B cell (primary cell): Measurements from ENCODE around the gene TUNAR. TPM values are rescaled to one million over a fixed set of nuclear protein-coding genes. Genes with fewer than 3 reads are reported as not detected.

ENCODE experiments used
- ATAC-seq: fragments of 200-7000 bp; cut with Tn5 transposase; one replicate; pipeline ENCODE4 v1.10.0; 2021; ENCODE audit warnings: low read depth, mild to moderate bottlenecking, moderate number of reproducible peaks, moderate library complexity
- CTCF ChIA-PET: fragments of 350-600 bp; sonication (Branson Sonifier 250); formaldehyde crosslinking; loops from one replicate; lab custom pipeline; 2021; ENCODE audit warnings: antibody characterized with exemption, inconsistent platforms; lab: Charles Lee
- POLR2A ChIA-PET: fragments of 350-600 bp; sonication (Branson Sonifier 250); formaldehyde crosslinking; loops from one replicate; lab custom pipeline; 2021; ENCODE audit warnings: antibody characterized with exemption; lab: Charles Lee
- DNase-seq: peaks from one replicate; pipeline ENCODE4 v3.0.0; 2013
- H2AFZ ChIP-seq: 2 replicates; pipeline ENCODE4 v1.6.1; 2012; ENCODE audit warnings: mild to moderate bottlenecking, low read depth, low read length; ENCODE audit not compliant: insufficient read depth, poor library complexity, severe bottlenecking
- H3K27ac ChIP-seq, 2 donors: 1 replicate in 1 of 2; 2 replicates in 1 of 2; pipeline ENCODE4 v1.5.1; 2012 to 2013; ENCODE audit warnings: low read length in 2 of 2, mild to moderate bottlenecking in 2 of 2, moderate library complexity in 1 of 2
- H3K27me3 ChIP-seq, 4 experiments: fragments of 200-600 bp in 1 of 4; sonication (generic) in 1 of 4; replicated peaks in 1 of 4; 1 replicate in 2 of 4; 2 replicates in 2 of 4; pipeline versions ENCODE4 v1.6.1 to v1.7.0; 2013 to 2016; ENCODE audit warnings: low read length in 3 of 4, mild to moderate bottlenecking in 2 of 4, mixed read lengths in 1 of 4, moderate library complexity in 1 of 4; ENCODE audit not compliant: insufficient read depth in 4 of 4, control insufficient read depth in 3 of 4; ENCODE audit errors: control extremely low read depth in 1 of 4
- H3K36me3 ChIP-seq, 2 experiments: replicated peaks in 1 of 2; 1 replicate in 1 of 2; 2 replicates in 1 of 2; pipeline versions ENCODE4 v1.6.1 to v1.7.1; 2013; ENCODE audit warnings: low read length in 1 of 2; ENCODE audit not compliant: insufficient read depth in 2 of 2, control insufficient read depth in 1 of 2; ENCODE audit errors: control extremely low read depth in 1 of 2, extremely low read depth in 1 of 2
- H3K4me1 ChIP-seq, 2 donors: fragments of 200-600 bp in 1 of 2; sonication (generic) in 1 of 2; 1 replicate in 1 of 2; 2 replicates in 1 of 2; pipeline versions ENCODE4 v1.5.1 to v1.6.1; 2013 to 2017; ENCODE audit warnings: low read length in 2 of 2; ENCODE audit not compliant: control insufficient read depth in 2 of 2, insufficient read depth in 2 of 2
- H3K4me2 ChIP-seq: replicated peaks from 2 replicates; pipeline ENCODE3; 2012; ENCODE audit warnings: mild to moderate bottlenecking, low read depth, low read length; ENCODE audit not compliant: poor library complexity, severe bottlenecking
- H3K4me3 ChIP-seq, 5 experiments: fragments of 200-600 bp in 1 of 5; sonication (generic) in 1 of 5; 1 replicate in 3 of 5; 2 replicates in 2 of 5; pipeline versions ENCODE4 v1.5.1 to v1.7.0; 2011 to 2016; ENCODE audit warnings: low read length in 4 of 5, mild to moderate bottlenecking in 4 of 5, low read depth in 2 of 5, control low read depth in 1 of 5, moderate library complexity in 1 of 5; ENCODE audit not compliant: insufficient read depth in 1 of 5; ENCODE audit errors: control extremely low read depth in 1 of 5, extremely low read depth in 1 of 5
- H3K79me2 ChIP-seq: fragments of 200-600 bp; sonication (generic); one replicate; pipeline ENCODE4 v1.6.0; 2016; ENCODE audit warnings: low read length; ENCODE audit not compliant: control insufficient read depth, insufficient read depth
- H3K9ac ChIP-seq: fragments of 200-600 bp; sonication (generic); 2 replicates; pipeline ENCODE4 v1.6.1; 2017; ENCODE audit warnings: mild to moderate bottlenecking, low read length, moderate library complexity
- H3K9me3 ChIP-seq, 3 donors: one replicate each; pipeline versions ENCODE4 v1.6.1 to v1.7.1; 2013; ENCODE audit warnings: low read length in 2 of 3; ENCODE audit not compliant: control insufficient read depth in 2 of 3, insufficient read depth in 1 of 3; ENCODE audit errors: control extremely low read depth in 1 of 3
- H4K20me1 ChIP-seq: 2 replicates; pipeline ENCODE4 v1.6.0; 2012; ENCODE audit warnings: mild to moderate bottlenecking, low read length; ENCODE audit not compliant: insufficient read depth, control insufficient read depth, poor library complexity, severe bottlenecking
- H3K27ac Mint-ChIP-seq: one replicate; pipeline ENCODE4 v1.8.0; 2021; ENCODE audit warnings: mixed read lengths
- H3K27me3 Mint-ChIP-seq: one replicate; pipeline ENCODE4 v1.8.0; 2021; ENCODE audit warnings: mixed read lengths
- H3K4me1 Mint-ChIP-seq: one replicate; pipeline ENCODE4 v1.8.0; 2021; ENCODE audit warnings: mixed read lengths
- H3K4me3 Mint-ChIP-seq: one replicate; pipeline ENCODE4 v1.8.0; 2021; ENCODE audit warnings: mixed read lengths
- H3K9me3 Mint-ChIP-seq: one replicate; pipeline ENCODE4 v1.8.0; 2022; ENCODE audit warnings: mixed read lengths; ENCODE audit not compliant: insufficient read depth
- EZH2 ChIP-seq: IDR thresholded peaks from 2 replicates; pipeline ENCODE4 v1.6.1; 2012; ENCODE audit warnings: borderline replicate concordance, low read depth, mild to moderate bottlenecking, moderate library complexity, low read length; ENCODE audit not compliant: insufficient read depth, poor library complexity, severe bottlenecking
- WGBS: methylation state at CpG from one replicate; pipeline ENCODE4 v1.1.5; 2013; ENCODE audit warnings: missing lambda C conversion rate; ENCODE audit not compliant: insufficient coverage; 5-methylcytosine and 5-hydroxymethylcytosine counted together
- intact Hi-C: fragments of 100-400 bp; cut with micrococcal nuclease; formaldehyde crosslinking; loops from one replicate; pipeline ENCODE4 v1.10.0; 2022
- polyA plus RNA-seq: library from polyadenylated mRNA; depleted of rRNA; stranded (reverse); fragments of >200 nt; gene quantifications from 2 replicates; pipeline ENCODE4 v1.2.3, GENCODE V29; 2012
- total RNA-seq, 2 donors: library from RNA; stranded (reverse); fragments of 120-200 nt in 1 of 2; gene quantifications; 1 replicate in 1 of 2; 2 replicates in 1 of 2; pipeline versions ENCODE4 v1.2.3 to v1.2.4, GENCODE V29; 2013 to 2022
- TF ChIP-seq, protein P1 (sequence below): fragments of 200-600 bp; IDR thresholded peaks from one replicate; pipeline ENCODE4 v1.8.0; 2022; ENCODE audit warnings: antibody characterized with exemption, mild to moderate bottlenecking

The TUNAR gene
- total and polyA plus RNA-seq, 2 donors (not counting 1 experiment from before 2014, with no cell fraction given): 0.48 to 0.81 TPM

DNA sequence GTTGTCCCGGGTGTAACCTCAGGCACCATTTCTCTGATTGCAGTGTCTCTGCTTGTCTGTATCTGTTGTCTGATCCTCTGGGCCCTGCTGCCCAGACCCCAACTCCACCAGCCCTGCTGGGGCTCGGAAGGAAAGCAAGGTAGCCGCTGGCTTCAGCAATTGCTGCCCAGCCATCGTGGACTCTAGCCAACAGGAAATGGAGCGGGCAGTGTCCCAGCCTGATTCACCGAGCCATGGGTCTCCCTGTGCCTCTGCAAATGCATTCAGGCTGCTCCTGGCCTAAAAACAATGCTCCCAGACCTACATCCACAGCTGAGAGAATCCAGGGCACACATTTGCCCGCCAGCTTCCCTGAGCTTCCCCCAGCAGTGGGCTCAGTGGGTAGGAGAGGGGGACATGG is 9.2 kb downstream of the TUNAR start:
- CTCF ChIA-PET: no interaction called here
- no peak overlapping the region for H3K27ac Mint-ChIP-seq

DNA sequence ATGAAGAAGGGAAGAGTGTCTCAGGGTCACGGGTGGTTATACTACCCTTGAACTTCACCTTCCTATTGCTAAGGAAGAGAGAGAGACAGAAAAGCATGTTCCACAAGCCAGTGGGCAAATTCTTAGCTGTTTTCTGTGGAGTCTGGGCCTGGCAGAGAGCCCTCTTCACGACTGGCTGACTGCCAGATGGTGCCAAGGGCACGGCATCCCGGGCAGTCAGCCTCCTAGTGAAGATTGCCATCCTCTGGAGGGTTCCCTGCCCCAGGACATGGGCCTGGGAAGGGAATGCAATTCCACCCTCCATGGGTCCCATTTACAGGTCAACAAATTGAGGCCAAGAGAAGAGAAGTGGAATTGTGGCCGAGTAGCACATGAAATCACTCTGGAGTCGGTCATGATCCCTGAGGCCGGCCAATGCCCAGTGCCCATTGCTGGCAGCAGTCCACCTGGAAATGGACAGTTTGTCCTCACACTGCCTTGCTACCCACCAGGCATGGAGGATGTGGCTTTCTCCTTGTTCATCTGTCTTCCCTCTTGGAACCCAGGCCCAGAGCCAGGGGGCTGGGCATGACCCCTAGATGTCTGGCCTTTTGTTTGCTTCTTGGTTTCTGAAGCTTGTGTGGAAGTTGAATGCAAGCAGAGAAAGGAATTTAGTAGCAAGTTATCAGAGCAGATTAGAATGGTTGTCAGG is 9.9 kb downstream of the TUNAR start:
- H3K9me3 Mint-ChIP-seq: no peaks in the 10 kb centered on the region
- H3K4me3 Mint-ChIP-seq: no peak overlapping the region
- 79% methylated on average over 6 of the region's 7 CpGs for WGBS
- Histone ChIP-seq H3K9me3 (no peaks in the 10 kb centered on the region), H3K4me2 (no peak overlapping the region), H3K4me1 (peaks cover 0 to 15% of the 10 kb centered on the region in 2 donors), H2AFZ (no peak overlapping the region), H3K79me2 (no peaks in the 10 kb centered on the region), H3K27me3 (no peaks in the 10 kb centered on the region), H3K36me3 (no peaks in the 10 kb centered on the region), H4K20me1 (no peaks in the 10 kb centered on the region), H3K9ac (no peak overlapping the region), H3K27ac (no peak overlapping the region), H3K4me3 (no peak overlapping the region)
- H3K27me3 Mint-ChIP-seq: peaks cover 12% of the 10 kb centered on the region
- DNase-seq: no peak
- ATAC-seq: no peak
- TF ChIP-seq, protein P1, sequence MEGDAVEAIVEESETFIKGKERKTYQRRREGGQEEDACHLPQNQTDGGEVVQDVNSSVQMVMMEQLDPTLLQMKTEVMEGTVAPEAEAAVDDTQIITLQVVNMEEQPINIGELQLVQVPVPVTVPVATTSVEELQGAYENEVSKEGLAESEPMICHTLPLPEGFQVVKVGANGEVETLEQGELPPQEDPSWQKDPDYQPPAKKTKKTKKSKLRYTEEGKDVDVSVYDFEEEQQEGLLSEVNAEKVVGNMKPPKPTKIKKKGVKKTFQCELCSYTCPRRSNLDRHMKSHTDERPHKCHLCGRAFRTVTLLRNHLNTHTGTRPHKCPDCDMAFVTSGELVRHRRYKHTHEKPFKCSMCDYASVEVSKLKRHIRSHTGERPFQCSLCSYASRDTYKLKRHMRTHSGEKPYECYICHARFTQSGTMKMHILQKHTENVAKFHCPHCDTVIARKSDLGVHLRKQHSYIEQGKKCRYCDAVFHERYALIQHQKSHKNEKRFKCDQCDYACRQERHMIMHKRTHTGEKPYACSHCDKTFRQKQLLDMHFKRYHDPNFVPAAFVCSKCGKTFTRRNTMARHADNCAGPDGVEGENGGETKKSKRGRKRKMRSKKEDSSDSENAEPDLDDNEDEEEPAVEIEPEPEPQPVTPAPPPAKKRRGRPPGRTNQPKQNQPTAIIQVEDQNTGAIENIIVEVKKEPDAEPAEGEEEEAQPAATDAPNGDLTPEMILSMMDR: no peak
- TF ChIP-seq EZH2: no peak
- no peak overlapping the region for H3K27ac Mint-ChIP-seq
- peaks cover 9% of the 10 kb centered on the region for H3K4me1 Mint-ChIP-seq
- intact Hi-C loops: no loop called here
- POLR2A ChIA-PET: no interaction called here
- CTCF ChIA-PET: no interaction called here

More for the DNA sequence above, 9.2 kb downstream of the TUNAR start:
- intact Hi-C loops: no loop called here
- Histone ChIP-seq H3K27me3 (no peaks in the 10 kb centered on the region), H4K20me1 (no peaks in the 10 kb centered on the region), H3K9me3 (no peaks in the 10 kb centered on the region), H3K27ac (no peak overlapping the region), H3K4me1 (peaks cover 0 to 15% of the 10 kb centered on the region in 2 donors), H2AFZ (no peak overlapping the region), H3K4me3 (no peak overlapping the region), H3K9ac (no peak overlapping the region), H3K36me3 (no peaks in the 10 kb centered on the region), H3K4me2 (no peak overlapping the region), H3K79me2 (no peaks in the 10 kb centered on the region)
- no peak for DNase-seq
- no peak for TF ChIP-seq EZH2
- TF ChIP-seq, protein P1: no peak
- peaks cover 9% of the 10 kb centered on the region for H3K4me1 Mint-ChIP-seq
- ATAC-seq: no peak
- 76% methylated on average over 5 of the region's 7 CpGs for WGBS
- POLR2A ChIA-PET: no interaction called here
- no peaks in the 10 kb centered on the region for H3K9me3 Mint-ChIP-seq
- no peak overlapping the region for H3K4me3 Mint-ChIP-seq
- peaks cover 12% of the 10 kb centered on the region for H3K27me3 Mint-ChIP-seq
